OCI-LY7 (cell line): Measurements from ENCODE around the gene CTNNBIP1. TPM values are rescaled to one million over a fixed set of nuclear protein-coding genes. Genes with fewer than 3 reads are reported as not detected.
A peak's percentile ranks its signal among the peaks of the same experiment; 100 is the strongest.

Source experiments
- Bru-seq: library from RNA; stranded (reverse); fragments of 400-500 nt; gene quantifications from one replicate; lab custom pipeline; 2021; lab: Mats Ljungman, UMichigan
- BruChase-seq, 2 experiments: library from RNA; stranded (reverse); fragments of 400-500 nt; gene quantifications; one replicate each; lab custom pipeline; 2021; lab: Mats Ljungman, UMichigan
- BruUV-seq: library from RNA; stranded (reverse); fragments of 400-500 nt; replicated peaks from 2 replicates; lab custom pipeline; 2021; lab: Mats Ljungman, UMichigan
- CTCF ChIA-PET: fragments of 300-600 bp; sonication (Branson Sonifier 250); formaldehyde crosslinking; loops from one replicate; lab custom pipeline; 2022; ENCODE audit warnings: antibody characterized with exemption; ENCODE audit not compliant: unreplicated experiment; lab: Charles Lee
- POLR2A ChIA-PET: fragments of 300-600 bp; sonication (Branson Sonifier 250); formaldehyde crosslinking; loops from one replicate; lab custom pipeline; 2022; ENCODE audit warnings: antibody characterized with exemption; lab: Charles Lee
- DNase-seq: peaks from one replicate; pipeline ENCODE4 v3.0.0-alpha.2; 2015; ENCODE audit warnings: low spot score
- H2AFZ ChIP-seq: fragments of 200-600 bp; sonication (generic), shearing (Covaris generic); 2 replicates; pipeline ENCODE4 v1.6.1; 2014; ENCODE audit warnings: mild to moderate bottlenecking, antibody characterized with exemption, low read length, moderate library complexity
- H3K27ac ChIP-seq: fragments of 200-600 bp; sonication (generic); 2 replicates; pipeline ENCODE4 v1.5.1; 2014; ENCODE audit warnings: mixed run types, low read depth, mild to moderate bottlenecking, moderate library complexity, low read length, inconsistent platforms; ENCODE audit not compliant: poor library complexity, severe bottlenecking
- H3K36me3 ChIP-seq: fragments of 200-600 bp; sonication (generic); 2 replicates; pipeline ENCODE4 v1.6.1; 2014; ENCODE audit warnings: mild to moderate bottlenecking, antibody characterized with exemption, low read length, moderate library complexity, mixed read lengths; ENCODE audit not compliant: insufficient read depth
- H3K4me1 ChIP-seq: fragments of 200-600 bp; sonication (generic); 2 replicates; pipeline ENCODE4 v1.5.1; 2014; ENCODE audit warnings: mild to moderate bottlenecking, low read length; ENCODE audit not compliant: insufficient read depth, poor library complexity, severe bottlenecking
- H3K4me2 ChIP-seq: fragments of 200-600 bp; sonication (generic); 2 replicates; pipeline ENCODE4 v1.6.1; 2014; ENCODE audit warnings: mild to moderate bottlenecking, low read length
- H3K4me3 ChIP-seq: fragments of 200-600 bp; sonication (generic); 2 replicates; pipeline ENCODE4 v1.5.1; 2014; ENCODE audit warnings: mild to moderate bottlenecking, low read depth, low read length; ENCODE audit not compliant: poor library complexity, severe bottlenecking
- H3K79me2 ChIP-seq: fragments of 200-600 bp; sonication (generic); 2 replicates; pipeline ENCODE4 v1.6.1; 2016; ENCODE audit warnings: low read depth, mild to moderate bottlenecking, low read length, moderate library complexity, mixed read lengths; ENCODE audit not compliant: insufficient read depth
- H3K9me2 ChIP-seq: fragments of 200-600 bp; sonication (generic); 2 replicates; pipeline ENCODE4 v1.6.1; 2016; ENCODE audit warnings: mild to moderate bottlenecking, low read length, mixed read lengths; ENCODE audit not compliant: insufficient read depth
- H3K9me3 ChIP-seq: fragments of 200-600 bp; sonication (generic); 2 replicates; pipeline ENCODE4 v1.6.1; 2014; ENCODE audit warnings: mild to moderate bottlenecking, mixed run types, low read length, mixed read lengths
- H4K20me1 ChIP-seq: fragments of 200-600 bp; sonication (generic); 2 replicates; pipeline ENCODE4 v1.6.1; 2014; ENCODE audit warnings: mild to moderate bottlenecking, antibody characterized with exemption, low read length, moderate library complexity, mixed read lengths; ENCODE audit not compliant: insufficient read depth
- CTCF ChIP-seq: fragments of 200-600 bp; sonication (generic); conservative IDR thresholded peaks from 2 replicates; pipeline ENCODE4 v1.5.1; 2014; ENCODE audit warnings: mild to moderate bottlenecking, antibody characterized with exemption, low read length, moderate library complexity, mixed read lengths
- EZH2phosphoT487 ChIP-seq: fragments of 200-600 bp; sonication (generic); IDR thresholded peaks from 2 replicates; pipeline ENCODE4 v1.6.1; 2018; ENCODE audit warnings: low read depth, borderline replicate concordance, mild to moderate bottlenecking, mixed run types, antibody characterized with exemption, low read length, moderate library complexity, mixed read lengths
- intact Hi-C: fragments of 100-400 bp; cut with micrococcal nuclease; formaldehyde crosslinking; loops from one replicate; pipeline ENCODE4 v1.10.0; 2022; ENCODE audit not compliant: unreplicated experiment
- long read RNA-seq: library from polyadenylated mRNA; stranded (forward); transcript quantifications from one replicate; pipeline ENCODE4 v2.0.0, GENCODE V29; 2022
- total RNA-seq, 2 experiments: library from RNA; depleted of rRNA in 1 of 2; stranded (reverse); fragments of >200 nt in 1 of 2; shearing (Covaris generic) in 1 of 2; gene quantifications; 2 replicates each; pipeline ENCODE4 v1.2.3, GENCODE V29; 2014 to 2022

The CTNNBIP1 gene
- total RNA-seq (2014; rRNA removed; shearing (Covaris generic)) (9.6 and 14.7 TPM in 2 replicates), total RNA-seq (2022) (17.4 and 21.3 TPM in 2 replicates), Bru-seq, nascent RNA (percentile 47 among the genes with signal in this experiment), BruChase-seq, experiment 1, labeled RNA remaining after a 6-hour chase (percentile 54 among the genes with signal in this experiment), BruChase-seq, experiment 2, labeled RNA remaining after a 2-hour chase (percentile 48 among the genes with signal in this experiment)
- long read RNA-seq, transcript CTNNBIP1-204 (5 exons, 1,206 nt): major isoform, 26 of 47 reads
- long read RNA-seq, partial matches to known transcripts: 2 of 47 reads
- long read RNA-seq, other reads (novel, unspliced or antisense): 19 of 47 reads

- DNase-seq: no peak
- no TSS peak for BruUV-seq
- peaks cover 16% of the 10 kb centered on the region for H3K4me1 ChIP-seq
- H2AFZ ChIP-seq: peak within 1 kb of the TSS; percentile 91
- ChIA-PET POLR2A (interaction anchor here (1.0 kb wide), 3 partner anchors 9 to 23 kb away, joined by 3 read pairs; no protein-coding TSS in a partner anchor), CTCF (no interaction called here)
- no peaks in the 10 kb centered on the region for H3K36me3 ChIP-seq
- no peaks in the 10 kb centered on the region for H4K20me1 ChIP-seq
- H3K4me3 ChIP-seq: peak within 1 kb of the TSS; percentile 86
- peak within 1 kb of the TSS; percentile 99 for H3K4me2 ChIP-seq
- intact Hi-C loops: loop anchor here (1.0 to 2.0 kb wide), 2 partner anchors 33 to 123 kb away; partner anchors contain the start of genes LZIC and NMNAT1
- no peaks in the 10 kb centered on the region for H3K9me3 ChIP-seq
- peak within 1 kb of the TSS; percentile 85 for H3K27ac ChIP-seq
- no peaks in the 10 kb centered on the region for H3K9me2 ChIP-seq
- no peaks in the 10 kb centered on the region for H3K79me2 ChIP-seq
- no peak for TF ChIP-seq EZH2phosphoT487
- no peak for TF ChIP-seq CTCF
Observed at GRCh38 chr1:9910076-9910422, at the start of gene CTNNBIP1. Gene CTNNBIP1, minus strand, starts transcription at chr1:9910269. Its CDS starts 38,205 bp downstream, at chr1:9872064.

- no peak for TF ChIP-seq EZH2phosphoT487
- TF ChIP-seq CTCF: no peak
- Histone ChIP-seq H3K36me3 (no peaks in the 10 kb centered on the region), H3K79me2 (no peaks in the 10 kb centered on the region), H3K27ac (no peak overlapping the region), H3K9me2 (no peaks in the 10 kb centered on the region), H3K4me3 (no peak overlapping the region), H3K4me1 (peaks cover 15% of the 10 kb centered on the region), H2AFZ (no peak overlapping the region), H3K9me3 (no peaks in the 10 kb centered on the region), H4K20me1 (no peaks in the 10 kb centered on the region), H3K4me2 (no peak overlapping the region)
- CTCF ChIA-PET: no interaction called here
- POLR2A ChIA-PET: interaction anchor here (0.6 kb wide), 1 partner anchor 14 kb away, joined by 3 read pairs; the partner anchor contains the start of genes LZIC and NMNAT1
- no TSS peak for BruUV-seq
- intact Hi-C loops: no loop called here
- no peak for DNase-seq
Observed at GRCh38 chr1:9957726-9958125, 47.7 kb upstream of the CTNNBIP1 start.

- Histone ChIP-seq H3K79me2 (peaks cover 19% of the 10 kb centered on the region; the same call in 1 of the 2 replicates), H3K4me1 (peaks cover 29% of the 10 kb centered on the region), H3K4me3 (no peak overlapping the region), H3K27ac (no peak overlapping the region), H3K9me3 (no peaks in the 10 kb centered on the region), H3K9me2 (no peaks in the 10 kb centered on the region), H2AFZ (no peak overlapping the region), H4K20me1 (no peaks in the 10 kb centered on the region), H3K4me2 (no peak overlapping the region), H3K36me3 (no peaks in the 10 kb centered on the region)
- TF ChIP-seq CTCF (no peak), EZH2phosphoT487 (no peak)
- no peak for DNase-seq
- ChIA-PET POLR2A (interaction anchor here (0.5 kb wide), 1 partner anchor 82 kb away, joined by 3 read pairs; no protein-coding TSS in a partner anchor), CTCF (no interaction called here)
- no TSS peak for BruUV-seq
- intact Hi-C loops: loop anchor here (10.0 kb wide), 1 partner anchor 208 kb away; no protein-coding TSS in a partner anchor
Observed at GRCh38 chr1:9946315-9946714, 36.2 kb upstream of the CTNNBIP1 start.
